Renal cortex interstitium (tissue), 11 donors: ENCODE data around the gene FTO. TPM values are rescaled to one million over a fixed set of nuclear protein-coding genes. Genes with fewer than 3 reads are reported as not detected.

Experiments
- DNase-seq, 11 donors: peaks; one replicate each; pipeline ENCODE4 v3.0.0-alpha.2; 2013; ENCODE audit warnings: low read depth in 9 of 11, low spot score in 4 of 11; ENCODE audit errors: extremely low read depth in 1 of 11
- polyA plus RNA-seq, 3 donors: library from polyadenylated mRNA; unstranded; fragments of 120-200 nt; gene quantifications; one replicate each; pipeline ENCODE4 v1.2.1, GENCODE V29; 2013; ENCODE audit not compliant: insufficient read length in 3 of 3

The FTO gene
- polyA plus RNA-seq, 3 donors, result 87.9 to 96.7 (median 90.8) TPM

DNA sequence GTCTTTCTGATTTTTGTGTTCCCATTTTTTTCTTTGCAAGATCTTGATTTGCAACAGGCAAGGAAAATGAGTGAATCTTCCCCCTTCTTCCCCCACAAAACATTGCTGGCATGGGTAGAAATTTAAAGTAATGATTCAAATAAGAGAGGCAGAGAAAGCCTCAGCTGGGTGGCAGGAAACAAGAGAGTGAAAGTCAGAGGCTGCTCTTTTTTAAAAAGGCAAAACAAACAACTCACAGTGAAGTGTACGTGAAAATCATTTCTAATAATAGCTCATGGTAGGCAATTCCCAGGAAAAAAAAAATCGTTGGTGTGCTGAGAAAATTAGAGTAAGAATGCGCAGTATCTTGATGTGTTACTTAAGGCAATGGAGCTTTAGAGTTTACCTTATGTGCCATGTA lies 229.5 kb downstream of the FTO start:
- DNase-seq, result no peak

GRCh38 chr16:53936052-53936451 lies 232.1 kb downstream of the FTO start:
- DNase-seq, result no peak

GRCh38 chr16:53936529-53936928 lies 232.6 kb downstream of the FTO start:
- DNase-seq, result no peak

GRCh38 chr16:53937161-53937880 lies 233.4 kb downstream of the FTO start:
- no peak for DNase-seq

DNA sequence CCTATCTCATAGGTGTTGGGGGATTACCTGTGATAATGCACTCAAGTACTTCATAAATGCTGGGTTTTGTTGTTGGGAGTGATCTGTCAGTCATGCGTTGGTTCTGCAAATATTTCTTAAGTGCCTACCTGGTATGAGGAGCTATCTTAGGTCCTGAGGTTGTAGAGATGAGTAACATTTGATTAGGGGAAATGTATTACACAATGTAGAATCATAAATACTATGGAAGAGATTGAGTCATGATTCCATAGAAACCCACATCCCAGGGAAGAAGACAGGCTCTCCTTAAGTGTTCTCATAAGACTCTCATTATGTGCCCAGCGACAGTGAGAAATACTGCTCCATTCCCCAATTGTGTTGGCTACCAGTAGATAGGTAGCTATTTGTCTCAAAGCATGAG lies 240.1 kb downstream of the FTO start:
- no peak for DNase-seq

DNA sequence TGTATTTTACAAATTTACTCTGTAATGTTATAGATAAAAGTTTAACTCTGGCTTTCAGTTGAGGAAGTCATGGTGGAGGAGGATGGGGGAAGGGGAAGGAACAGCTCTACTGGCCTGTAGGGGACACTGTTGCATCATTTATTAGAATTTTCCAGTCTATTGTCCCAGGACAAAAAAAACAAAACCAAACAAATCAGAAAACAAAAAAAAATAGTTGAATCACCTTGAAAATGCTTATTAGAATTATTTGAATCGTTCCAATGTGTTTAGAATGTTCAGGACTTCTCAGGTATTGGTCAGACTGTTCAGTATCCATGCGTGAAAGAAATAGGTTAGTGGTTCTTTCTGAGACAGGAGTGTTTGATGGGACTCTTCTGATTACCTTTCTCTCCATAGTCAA lies 242.0 kb downstream of the FTO start:
- DNase-seq, result peak in 4 of 11 donors; percentile 14 to 43 (median 19)

- no peak for DNase-seq
Measured at GRCh38 chr16:53946746-53947386, 242.9 kb downstream of the FTO start.

DNA sequence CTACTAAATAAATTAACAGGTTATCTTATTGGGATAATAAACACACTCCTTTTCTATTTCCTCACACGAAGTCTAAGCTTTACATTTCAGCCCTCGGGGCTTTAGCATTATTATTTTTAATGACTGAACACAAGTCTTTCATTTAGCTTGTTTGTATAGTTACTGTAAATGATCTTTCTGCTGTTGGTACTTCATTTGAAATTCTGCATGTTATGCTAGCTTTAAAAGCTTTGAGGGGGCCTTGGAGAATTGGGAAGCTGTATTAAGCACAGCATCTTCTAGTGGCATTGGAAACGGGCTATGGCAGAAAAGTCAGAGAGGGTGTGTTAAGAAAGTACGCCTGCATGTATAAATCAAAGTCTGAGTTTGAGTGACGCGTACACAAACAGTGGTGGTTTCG lies 243.7 kb downstream of the FTO start:
- no peak for DNase-seq

DNA sequence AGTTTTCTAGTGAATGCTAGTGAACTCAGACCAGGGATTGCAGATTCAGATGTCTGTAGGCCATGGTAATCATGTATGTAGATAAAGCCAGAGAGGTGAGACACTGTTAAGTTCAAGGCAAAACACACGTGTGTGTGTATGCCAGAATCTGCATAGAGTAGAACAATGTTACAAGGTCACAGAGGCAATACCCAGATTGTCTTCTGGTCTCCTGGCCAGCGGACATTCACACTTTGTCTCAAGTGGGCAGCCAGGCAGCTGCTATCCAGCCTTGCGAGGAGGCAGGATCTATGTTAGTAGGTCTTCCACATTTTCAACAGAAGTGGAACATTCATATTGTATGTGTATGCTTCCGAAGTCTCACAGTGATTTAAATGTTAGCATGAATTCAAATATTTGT lies 244.4 kb downstream of the FTO start:
- DNase-seq, result no peak

GRCh38 chr16:53948734-53949430 lies 244.9 kb downstream of the FTO start:
- no peak for DNase-seq

DNA sequence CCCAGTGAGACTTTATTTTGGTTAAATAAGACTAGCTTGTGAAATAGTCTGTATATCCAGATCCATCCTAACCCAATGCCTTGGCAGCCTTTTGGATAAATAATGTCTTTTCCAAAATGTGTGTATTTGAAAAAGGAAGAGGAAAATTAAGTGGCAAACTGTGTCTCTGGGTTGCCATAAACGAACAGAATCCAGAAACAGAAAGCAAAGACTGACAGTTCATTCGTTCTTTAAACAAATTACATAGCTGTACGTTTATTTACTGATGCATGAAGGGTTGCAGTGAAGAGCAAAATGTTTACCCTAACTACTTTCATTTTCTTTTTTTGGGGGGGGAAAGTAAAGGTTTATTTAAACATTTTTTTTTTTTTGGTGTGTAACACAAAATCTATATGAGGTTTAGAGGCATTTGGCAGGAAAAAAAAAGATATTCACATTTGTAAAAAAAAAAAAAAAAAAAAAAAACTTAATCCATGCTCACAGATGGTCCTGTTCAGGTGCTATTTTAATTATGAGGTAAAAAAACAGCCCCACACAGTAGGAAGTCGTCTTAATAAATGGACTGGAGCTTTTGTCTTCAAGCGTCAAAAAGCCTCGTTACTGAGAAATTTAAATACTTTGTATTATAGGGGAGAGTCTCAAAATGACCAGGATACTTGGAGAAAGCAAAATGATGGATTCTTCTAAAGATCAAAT lies 245.9 kb downstream of the FTO start:
- no peak for DNase-seq

- no peak for DNase-seq
Measured at GRCh38 chr16:53950677-53951076, 246.7 kb downstream of the FTO start.

- DNase-seq, result peak in 6 of 11 donors; percentile 13 to 41 (median 34)
Measured at GRCh38 chr16:53952215-53953208, 248.6 kb downstream of the FTO start.

DNA sequence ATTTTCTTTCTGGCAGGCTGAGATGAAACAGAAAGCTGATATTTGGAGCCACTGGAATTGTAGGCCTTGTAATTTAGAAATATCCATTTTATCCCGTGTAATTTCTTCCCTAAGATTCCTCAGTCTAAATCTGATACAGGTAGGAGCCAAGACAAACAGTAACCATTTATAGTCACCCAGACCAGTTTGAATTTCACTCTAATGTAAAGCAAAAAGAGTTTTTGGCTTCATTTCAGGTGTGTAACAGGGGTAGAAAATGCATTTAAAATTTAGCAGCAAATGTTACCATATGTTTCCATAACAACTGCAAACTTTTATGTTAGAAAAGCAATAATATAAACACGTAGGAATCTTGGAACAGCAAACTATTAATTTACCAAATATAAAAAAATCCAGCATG lies 249.4 kb downstream of the FTO start:
- no peak for DNase-seq

GRCh38 chr16:53955221-53955875 lies 251.4 kb downstream of the FTO start:
- DNase-seq, result no peak

DNA sequence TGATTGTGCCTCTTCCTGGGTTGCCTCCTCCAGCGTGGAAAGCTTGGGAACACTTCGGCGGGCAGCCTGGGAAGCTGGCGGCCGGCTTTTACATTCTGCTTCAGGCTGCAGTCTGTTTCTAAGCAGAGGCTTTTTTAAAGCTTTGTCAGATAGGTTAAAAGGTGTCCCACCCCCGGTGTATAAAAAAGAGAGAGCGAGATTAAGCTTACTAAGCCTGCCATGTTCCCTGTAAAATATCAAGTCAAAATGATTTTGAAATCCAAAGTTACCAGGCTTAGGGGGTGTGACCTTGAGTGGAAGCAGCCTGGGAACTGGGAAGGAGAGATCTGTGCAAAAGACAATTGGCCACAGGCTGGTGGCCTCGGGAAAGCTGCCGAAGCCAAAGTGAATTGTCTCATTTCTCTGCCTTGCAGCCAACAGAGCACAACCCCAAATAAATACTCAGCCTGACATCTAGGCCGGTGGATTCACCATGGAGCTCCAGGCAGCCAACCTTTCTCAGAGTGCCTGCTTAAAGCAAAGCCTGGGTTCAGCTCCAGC lies 254.5 kb downstream of the FTO start:
- DNase-seq, result no peak

- DNase-seq, result no peak
Measured at GRCh38 chr16:53960050-53960812, 256.3 kb downstream of the FTO start.
